SK-N-MC (cell line): Measurements from ENCODE around the gene CCL21.

Experiments
- DNase-seq: peaks from one replicate; pipeline ENCODE4 v3.0.0-alpha.2; 2011; ENCODE audit warnings: low read depth, low spot score
- H3K27ac ChIP-seq: fragments of 200-600 bp; sonication (generic); 2 replicates; pipeline ENCODE4 v1.5.1; 2016; ENCODE audit warnings: mixed run types
- H3K36me3 ChIP-seq: fragments of 200-600 bp; sonication (generic); 2 replicates; pipeline ENCODE4 v1.6.1; 2017; ENCODE audit warnings: antibody characterized with exemption, low read length, mixed read lengths; ENCODE audit not compliant: insufficient read depth
- H3K4me3 ChIP-seq: fragments of 200-600 bp; sonication (generic); 2 replicates; pipeline ENCODE4 v1.5.1; 2016
- H3K9ac ChIP-seq: fragments of 200-600 bp; sonication (generic); 2 replicates; pipeline ENCODE4 v1.8.0; 2017; ENCODE audit warnings: mixed run types, mixed read lengths; ENCODE audit not compliant: insufficient read length
- H3K9me3 ChIP-seq: fragments of 200-600 bp; sonication (generic); 2 replicates; pipeline ENCODE4 v1.6.1; 2017; ENCODE audit warnings: low read depth, mild to moderate bottlenecking, antibody characterized with exemption, low read length, moderate library complexity, mixed read lengths
- EZH2 ChIP-seq: fragments of 200-600 bp; sonication (generic); IDR thresholded peaks from one replicate; pipeline ENCODE4 v1.6.1; 2017; ENCODE audit warnings: antibody characterized with exemption
- FOXP2 ChIP-seq: optimal IDR thresholded peaks from 2 replicates; pipeline ENCODE3; 2011; ENCODE audit warnings: mild to moderate bottlenecking, moderate library complexity; ENCODE audit not compliant: insufficient read depth; ENCODE audit errors: extremely low read length, control extremely low read depth
- POLR2AphosphoS5 ChIP-seq: IDR thresholded peaks from 2 replicates; pipeline ENCODE4 v1.6.1; 2012; ENCODE audit warnings: mild to moderate bottlenecking, low read depth, low read length, borderline replicate concordance

The CCL21 gene

GRCh38 chr9:34686231-34686630, 23.7 kb downstream of the CCL21 start:
- H3K27ac ChIP-seq: no peak overlapping the region
- no peak for TF ChIP-seq FOXP2
- no peaks in the 10 kb centered on the region for H3K36me3 ChIP-seq
- H3K9ac ChIP-seq: no peak overlapping the region
- DNase-seq: no peak
- H3K9me3 ChIP-seq: no peaks in the 10 kb centered on the region
- H3K4me3 ChIP-seq: no peak overlapping the region

DNA sequence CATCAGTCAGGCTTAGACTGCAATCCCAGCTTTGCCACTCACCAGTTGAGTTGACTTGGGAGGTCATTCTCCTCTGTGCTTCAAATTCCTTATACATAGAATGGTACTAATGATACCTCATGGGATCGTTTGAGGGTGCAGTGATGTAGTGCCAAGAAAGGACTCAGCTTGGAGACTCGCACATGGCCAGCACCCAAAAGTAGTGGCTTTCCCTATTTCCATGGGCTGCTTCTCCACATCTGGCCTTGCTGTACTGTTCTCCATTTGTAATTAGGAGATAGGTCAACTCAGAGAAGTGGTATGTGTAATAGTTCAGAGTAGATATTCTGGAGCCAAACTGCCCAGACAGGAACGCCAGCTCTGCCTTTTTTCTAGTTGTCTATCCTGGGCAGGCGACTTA, 24.3 kb downstream of the CCL21 start:
- no peaks in the 10 kb centered on the region for H3K9me3 ChIP-seq
- H3K4me3 ChIP-seq: no peak overlapping the region
- H3K36me3 ChIP-seq: no peaks in the 10 kb centered on the region
- no peak for DNase-seq
- no peak overlapping the region for H3K27ac ChIP-seq
- H3K9ac ChIP-seq: no peak overlapping the region
- TF ChIP-seq FOXP2 (no peak), EZH2 (no peak), POLR2AphosphoS5 (no peak)

- DNase-seq: no peak
- H3K9me3 ChIP-seq: no peaks in the 10 kb centered on the region
- no peak overlapping the region for H3K27ac ChIP-seq
- H3K9ac ChIP-seq: no peak overlapping the region
- TF ChIP-seq EZH2 (no peak), POLR2AphosphoS5 (no peak), FOXP2 (no peak)
- H3K36me3 ChIP-seq: no peaks in the 10 kb centered on the region
- H3K4me3 ChIP-seq: no peak overlapping the region
These were observed 25.1 kb downstream of the CCL21 start for GRCh38 chr9:34684816-34685215.

- H3K9me3 ChIP-seq: no peaks in the 10 kb centered on the region
- TF ChIP-seq EZH2: no peak
- TF ChIP-seq FOXP2: no peak
- no peak for TF ChIP-seq POLR2AphosphoS5
- H3K36me3 ChIP-seq: no peaks in the 10 kb centered on the region
- no peak overlapping the region for H3K27ac ChIP-seq
- no peak overlapping the region for H3K9ac ChIP-seq
- H3K4me3 ChIP-seq: no peak overlapping the region
- DNase-seq: no peak
These were observed 25.8 kb downstream of the CCL21 start for GRCh38 chr9:34684145-34684544.

- TF ChIP-seq POLR2AphosphoS5 (no peak), FOXP2 (no peak), EZH2 (no peak)
- no peak overlapping the region for H3K4me3 ChIP-seq
- no peak for DNase-seq
- H3K9me3 ChIP-seq: no peaks in the 10 kb centered on the region
- H3K27ac ChIP-seq: no peak overlapping the region
- H3K9ac ChIP-seq: no peak overlapping the region
- H3K36me3 ChIP-seq: no peaks in the 10 kb centered on the region
These were observed 34.1 kb downstream of the CCL21 start for GRCh38 chr9:34675869-34676268.

DNA sequence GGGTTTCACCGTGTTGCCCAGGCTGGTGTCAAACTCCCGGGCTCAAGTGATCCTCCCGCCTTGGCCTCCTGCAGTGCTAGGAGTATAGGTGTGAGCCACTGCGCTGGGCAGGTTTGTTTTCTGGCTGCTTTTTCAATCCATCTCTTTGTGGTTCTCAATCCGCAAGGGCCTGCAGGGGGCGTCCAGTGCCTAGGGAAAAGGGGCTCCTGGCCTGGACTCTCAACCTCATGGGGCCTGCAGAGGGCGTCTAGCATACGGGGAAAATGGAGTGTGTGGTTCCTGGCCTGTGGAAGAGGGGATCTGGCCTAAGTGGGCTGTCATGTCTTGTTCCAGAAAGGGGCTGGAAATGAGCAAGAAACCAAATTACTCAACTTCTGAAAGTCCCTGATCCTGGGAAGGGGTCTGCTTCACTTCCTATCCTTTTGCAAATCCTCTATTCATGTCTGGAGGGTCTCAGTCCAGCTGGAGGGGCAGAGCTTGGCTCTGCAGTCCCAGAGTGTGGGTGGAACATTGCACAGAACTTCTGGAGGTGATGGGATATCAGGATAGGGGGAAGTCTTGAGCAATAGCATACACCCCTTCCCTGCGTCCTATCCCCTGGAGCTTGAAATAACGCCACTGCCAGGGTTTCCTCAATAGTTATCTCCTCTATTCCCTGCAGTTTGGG, 34.8 kb downstream of the CCL21 start:
- no peaks in the 10 kb centered on the region for H3K9me3 ChIP-seq
- TF ChIP-seq FOXP2: no peak
- no peak for TF ChIP-seq EZH2
- no peak for TF ChIP-seq POLR2AphosphoS5
- no peak overlapping the region for H3K9ac ChIP-seq
- no peak for DNase-seq
- no peak overlapping the region for H3K4me3 ChIP-seq
- no peaks in the 10 kb centered on the region for H3K36me3 ChIP-seq
- no peak overlapping the region for H3K27ac ChIP-seq

GRCh38 chr9:34674440-34674839, 35.5 kb downstream of the CCL21 start:
- no peak overlapping the region for H3K4me3 ChIP-seq
- no peaks in the 10 kb centered on the region for H3K9me3 ChIP-seq
- TF ChIP-seq POLR2AphosphoS5 (no peak), EZH2 (no peak), FOXP2 (no peak)
- H3K27ac ChIP-seq: no peak overlapping the region
- no peak for DNase-seq
- no peak overlapping the region for H3K9ac ChIP-seq
- H3K36me3 ChIP-seq: no peaks in the 10 kb centered on the region

- no peak for DNase-seq
- Histone ChIP-seq H3K4me3 (no peak overlapping the region), H3K9me3 (no peaks in the 10 kb centered on the region), H3K36me3 (no peaks in the 10 kb centered on the region), H3K9ac (no peak overlapping the region), H3K27ac (no peak overlapping the region)
- TF ChIP-seq EZH2 (no peak), POLR2AphosphoS5 (no peak)
These were observed 38.6 kb downstream of the CCL21 start for GRCh38 chr9:34671307-34671706.
